ENCODE measurements around the gene NRN1L. TPM values are rescaled to one million over a fixed set of nuclear protein-coding genes. Genes with fewer than 3 reads are reported as not detected.

Gene NRN1L
- total and polyA plus RNA-seq, 2 donors (not counting 1 experiment from before 2014, with no cell fraction given): 0.10 to 0.17 TPM

DNA sequence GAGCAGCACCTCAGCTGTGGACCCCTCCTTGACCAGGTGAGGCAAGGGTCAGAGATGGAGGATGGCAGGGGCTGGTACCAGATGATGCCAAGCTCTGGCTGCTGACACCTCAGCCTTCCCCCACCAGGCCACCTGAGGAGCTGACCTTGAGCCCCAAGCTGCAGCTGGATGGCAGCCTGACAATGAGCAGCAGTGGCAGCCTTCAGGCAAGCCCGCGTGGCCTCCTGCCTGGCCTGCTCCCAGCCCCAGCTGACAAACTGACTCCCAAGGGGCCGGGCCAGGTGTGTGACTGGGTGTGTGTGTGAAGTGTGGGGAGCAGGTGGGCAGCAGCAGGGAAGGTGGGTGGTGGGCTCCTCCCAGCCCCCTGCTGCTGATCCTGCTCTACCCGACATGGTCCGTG lies 4.7 kb upstream of the NRN1L start:
- Histone ChIP-seq H3K9me3 (ENCODE audit: control insufficient read depth, insufficient read depth, low read depth, low read length) (no peaks in the 10 kb centered on the region), H4K20me1 (ENCODE audit: control insufficient read depth, extremely low read depth, insufficient read depth, low read length) (peaks cover 4% of the 10 kb centered on the region), H3K79me2 (ENCODE audit: control insufficient read depth, insufficient read depth, low read length) (peaks cover 20% of the 10 kb centered on the region), H3K9ac (ENCODE audit: insufficient read depth, low read length) (no peak overlapping the region), H3K4me2 (ENCODE audit: extremely low read depth, insufficient read depth, low read length) (no peak overlapping the region), H3K27me3 (ENCODE audit: control insufficient read depth, insufficient read depth, low read length) (no peaks in the 10 kb centered on the region), H3K27ac (ENCODE audit: insufficient read depth, low read length) (no peak overlapping the region), H3K36me3 (ENCODE audit: control insufficient read depth, insufficient read depth, low read length) (peaks cover 64% of the 10 kb centered on the region), H3K4me3 (replicated peaks in 1 of 4; ENCODE audit: control extremely low read depth in 1 of 4, insufficient read depth in 1 of 4, low read depth in 3 of 4, low read length in 4 of 4) (no peak overlapping the region), H2AFZ (ENCODE audit: low read length) (no peak overlapping the region), H3K4me1 (ENCODE audit: control insufficient read depth, extremely low read depth, insufficient read depth, low read length) (peaks cover 4% of the 10 kb centered on the region)
- DNase-seq (ENCODE audit: low read depth in 2 of 2): no peak
- no peak for TF ChIP-seq EZH2 (IDR thresholded peaks at IDR 0.05; ENCODE audit: low read length, missing control alignments)
- TF ChIP-seq, protein P1, sequence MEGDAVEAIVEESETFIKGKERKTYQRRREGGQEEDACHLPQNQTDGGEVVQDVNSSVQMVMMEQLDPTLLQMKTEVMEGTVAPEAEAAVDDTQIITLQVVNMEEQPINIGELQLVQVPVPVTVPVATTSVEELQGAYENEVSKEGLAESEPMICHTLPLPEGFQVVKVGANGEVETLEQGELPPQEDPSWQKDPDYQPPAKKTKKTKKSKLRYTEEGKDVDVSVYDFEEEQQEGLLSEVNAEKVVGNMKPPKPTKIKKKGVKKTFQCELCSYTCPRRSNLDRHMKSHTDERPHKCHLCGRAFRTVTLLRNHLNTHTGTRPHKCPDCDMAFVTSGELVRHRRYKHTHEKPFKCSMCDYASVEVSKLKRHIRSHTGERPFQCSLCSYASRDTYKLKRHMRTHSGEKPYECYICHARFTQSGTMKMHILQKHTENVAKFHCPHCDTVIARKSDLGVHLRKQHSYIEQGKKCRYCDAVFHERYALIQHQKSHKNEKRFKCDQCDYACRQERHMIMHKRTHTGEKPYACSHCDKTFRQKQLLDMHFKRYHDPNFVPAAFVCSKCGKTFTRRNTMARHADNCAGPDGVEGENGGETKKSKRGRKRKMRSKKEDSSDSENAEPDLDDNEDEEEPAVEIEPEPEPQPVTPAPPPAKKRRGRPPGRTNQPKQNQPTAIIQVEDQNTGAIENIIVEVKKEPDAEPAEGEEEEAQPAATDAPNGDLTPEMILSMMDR (conservative IDR thresholded peaks at IDR 0.05 in 1 of 2, IDR thresholded peaks at IDR 0.05 in 1 of 2; ENCODE audit: low read depth in 1 of 2, low read length in 2 of 2): no peak

- H3K4me2 ChIP-seq (ENCODE audit: extremely low read depth, insufficient read depth, low read length): no peak overlapping the region
- H3K79me2 ChIP-seq (ENCODE audit: control insufficient read depth, insufficient read depth, low read length): peaks cover 13% of the 10 kb centered on the region
- no peak overlapping the region for H3K27ac ChIP-seq (ENCODE audit: insufficient read depth, low read length)
- H2AFZ ChIP-seq (ENCODE audit: low read length): no peak overlapping the region
- H3K4me3 ChIP-seq (replicated peaks in 1 of 4; ENCODE audit: control extremely low read depth in 1 of 4, insufficient read depth in 1 of 4, low read depth in 3 of 4, low read length in 4 of 4): no peak overlapping the region
- no peaks in the 10 kb centered on the region for H3K9me3 ChIP-seq (ENCODE audit: control insufficient read depth, insufficient read depth, low read depth, low read length)
- H3K4me1 ChIP-seq (ENCODE audit: control insufficient read depth, extremely low read depth, insufficient read depth, low read length): peaks cover 6% of the 10 kb centered on the region
- peaks cover 64% of the 10 kb centered on the region for H3K36me3 ChIP-seq (ENCODE audit: control insufficient read depth, insufficient read depth, low read length)
- no peaks in the 10 kb centered on the region for H3K27me3 ChIP-seq (ENCODE audit: control insufficient read depth, insufficient read depth, low read length)
- peaks cover 4% of the 10 kb centered on the region for H4K20me1 ChIP-seq (ENCODE audit: control insufficient read depth, extremely low read depth, insufficient read depth, low read length)
- DNase-seq (ENCODE audit: low read depth in 2 of 2): no peak
- H3K9ac ChIP-seq (ENCODE audit: insufficient read depth, low read length): no peak overlapping the region
- TF ChIP-seq, protein P1 (conservative IDR thresholded peaks at IDR 0.05 in 1 of 2, IDR thresholded peaks at IDR 0.05 in 1 of 2; ENCODE audit: low read depth in 1 of 2, low read length in 2 of 2): no peak
- TF ChIP-seq EZH2 (IDR thresholded peaks at IDR 0.05; ENCODE audit: low read length, missing control alignments): no peak
Observed at GRCh38 chr16:67880584-67880983, 4.1 kb upstream of the NRN1L start.

GRCh38 chr16:67881621-67882161 lies 3.0 kb upstream of the NRN1L start:
- Histone ChIP-seq H3K27me3 (ENCODE audit: control insufficient read depth, insufficient read depth, low read length) (no peaks in the 10 kb centered on the region), H3K9ac (ENCODE audit: insufficient read depth, low read length) (no peak overlapping the region), H3K9me3 (ENCODE audit: control insufficient read depth, insufficient read depth, low read depth, low read length) (no peaks in the 10 kb centered on the region), H2AFZ (ENCODE audit: low read length) (no peak overlapping the region), H3K4me2 (ENCODE audit: extremely low read depth, insufficient read depth, low read length) (no peak overlapping the region), H3K4me3 (replicated peaks in 1 of 4; ENCODE audit: control extremely low read depth in 1 of 4, insufficient read depth in 1 of 4, low read depth in 3 of 4, low read length in 4 of 4) (no peak overlapping the region), H3K27ac (ENCODE audit: insufficient read depth, low read length) (no peak overlapping the region), H3K4me1 (ENCODE audit: control insufficient read depth, extremely low read depth, insufficient read depth, low read length) (peaks cover 6% of the 10 kb centered on the region), H3K79me2 (ENCODE audit: control insufficient read depth, insufficient read depth, low read length) (peaks cover 4% of the 10 kb centered on the region), H3K36me3 (ENCODE audit: control insufficient read depth, insufficient read depth, low read length) (peaks cover 61% of the 10 kb centered on the region), H4K20me1 (ENCODE audit: control insufficient read depth, extremely low read depth, insufficient read depth, low read length) (peaks cover 4% of the 10 kb centered on the region)
- no peak for DNase-seq (ENCODE audit: low read depth in 2 of 2)
- no peak for TF ChIP-seq EZH2 (IDR thresholded peaks at IDR 0.05; ENCODE audit: low read length, missing control alignments)
- TF ChIP-seq, protein P1 (conservative IDR thresholded peaks at IDR 0.05 in 1 of 2, IDR thresholded peaks at IDR 0.05 in 1 of 2; ENCODE audit: low read depth in 1 of 2, low read length in 2 of 2): no peak
